ENCODE data around the gene ACOX3. TPM values are rescaled to one million over a fixed set of nuclear protein-coding genes. Genes with fewer than 3 reads are reported as not detected.

The ACOX3 gene
- total RNA-seq, 1 donor from 2014 or later = 44.1 TPM

DNA sequence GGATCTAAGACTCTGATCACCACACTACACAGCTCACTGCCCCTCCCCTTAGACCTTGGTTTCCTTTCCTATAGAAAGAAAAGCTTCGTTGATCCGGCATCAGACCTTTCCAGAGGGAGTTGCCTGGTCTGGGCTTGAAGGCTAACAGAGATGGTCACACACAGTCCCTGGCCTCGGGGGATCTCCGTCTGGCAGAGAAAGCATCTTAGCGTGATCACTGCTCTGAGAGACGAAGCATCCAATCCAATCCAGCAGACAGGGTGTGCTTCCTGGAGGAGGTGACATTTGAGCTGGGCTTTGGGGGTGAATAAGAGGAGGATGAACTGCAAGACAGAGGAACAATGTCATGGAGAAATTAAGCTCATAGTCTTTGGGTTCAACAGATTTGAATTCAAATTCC, 121.5 kb downstream of the ACOX3 start:
- Mint-ChIP-seq H3K27me3 (ENCODE audit: unreplicated experiment) (peaks cover 1% of the 10 kb centered on the region), H3K4me1 (ENCODE audit: unreplicated experiment) (no peaks in the 10 kb centered on the region)

DNA sequence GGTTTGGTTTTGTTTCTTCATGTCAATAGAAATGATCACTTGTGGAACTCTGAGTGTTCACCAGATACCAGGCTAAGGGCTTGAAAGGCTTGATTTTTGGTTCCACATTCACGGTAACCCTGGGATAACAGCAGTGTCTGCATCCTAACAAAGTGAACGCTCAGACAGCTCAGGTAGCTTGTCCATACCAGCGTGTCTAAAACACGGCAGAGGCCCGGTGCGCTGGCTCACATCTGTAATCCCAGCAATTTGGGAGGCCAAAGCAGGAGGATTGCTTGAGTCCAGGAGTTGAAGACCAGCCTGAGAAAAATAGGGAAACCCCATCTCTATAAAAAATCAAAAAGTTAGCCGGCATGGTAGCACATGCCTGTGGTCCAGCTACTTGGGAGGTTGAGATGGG, 122.0 kb downstream of the ACOX3 start:
- no peak for DNase-seq (ENCODE audit: low spot score)
- Mint-ChIP-seq H3K9me3 (ENCODE audit: unreplicated experiment) (no peaks in the 10 kb centered on the region), H3K4me3 (ENCODE audit: unreplicated experiment) (no peak overlapping the region), H3K4me1 (ENCODE audit: unreplicated experiment) (no peaks in the 10 kb centered on the region), H3K27ac (ENCODE audit: unreplicated experiment) (no peak overlapping the region), H3K36me3 (ENCODE audit: low read depth, unreplicated experiment) (no peaks in the 10 kb centered on the region), H3K27me3 (ENCODE audit: unreplicated experiment) (peaks cover 1% of the 10 kb centered on the region)
- TF ChIP-seq, protein P1, sequence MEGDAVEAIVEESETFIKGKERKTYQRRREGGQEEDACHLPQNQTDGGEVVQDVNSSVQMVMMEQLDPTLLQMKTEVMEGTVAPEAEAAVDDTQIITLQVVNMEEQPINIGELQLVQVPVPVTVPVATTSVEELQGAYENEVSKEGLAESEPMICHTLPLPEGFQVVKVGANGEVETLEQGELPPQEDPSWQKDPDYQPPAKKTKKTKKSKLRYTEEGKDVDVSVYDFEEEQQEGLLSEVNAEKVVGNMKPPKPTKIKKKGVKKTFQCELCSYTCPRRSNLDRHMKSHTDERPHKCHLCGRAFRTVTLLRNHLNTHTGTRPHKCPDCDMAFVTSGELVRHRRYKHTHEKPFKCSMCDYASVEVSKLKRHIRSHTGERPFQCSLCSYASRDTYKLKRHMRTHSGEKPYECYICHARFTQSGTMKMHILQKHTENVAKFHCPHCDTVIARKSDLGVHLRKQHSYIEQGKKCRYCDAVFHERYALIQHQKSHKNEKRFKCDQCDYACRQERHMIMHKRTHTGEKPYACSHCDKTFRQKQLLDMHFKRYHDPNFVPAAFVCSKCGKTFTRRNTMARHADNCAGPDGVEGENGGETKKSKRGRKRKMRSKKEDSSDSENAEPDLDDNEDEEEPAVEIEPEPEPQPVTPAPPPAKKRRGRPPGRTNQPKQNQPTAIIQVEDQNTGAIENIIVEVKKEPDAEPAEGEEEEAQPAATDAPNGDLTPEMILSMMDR (IDR thresholded peaks at IDR 0.05; ENCODE audit: unreplicated experiment) = no peak

More for the DNA sequence above, 121.5 kb downstream of the ACOX3 start:
- Mint-ChIP-seq H3K27ac (ENCODE audit: unreplicated experiment) (no peak overlapping the region), H3K9me3 (ENCODE audit: unreplicated experiment) (no peaks in the 10 kb centered on the region), H3K36me3 (ENCODE audit: low read depth, unreplicated experiment) (no peaks in the 10 kb centered on the region), H3K4me3 (ENCODE audit: unreplicated experiment) (no peak overlapping the region)
- no peak for DNase-seq (ENCODE audit: low spot score)
- TF ChIP-seq, protein P1 (IDR thresholded peaks at IDR 0.05; ENCODE audit: unreplicated experiment) = no peak

DNA sequence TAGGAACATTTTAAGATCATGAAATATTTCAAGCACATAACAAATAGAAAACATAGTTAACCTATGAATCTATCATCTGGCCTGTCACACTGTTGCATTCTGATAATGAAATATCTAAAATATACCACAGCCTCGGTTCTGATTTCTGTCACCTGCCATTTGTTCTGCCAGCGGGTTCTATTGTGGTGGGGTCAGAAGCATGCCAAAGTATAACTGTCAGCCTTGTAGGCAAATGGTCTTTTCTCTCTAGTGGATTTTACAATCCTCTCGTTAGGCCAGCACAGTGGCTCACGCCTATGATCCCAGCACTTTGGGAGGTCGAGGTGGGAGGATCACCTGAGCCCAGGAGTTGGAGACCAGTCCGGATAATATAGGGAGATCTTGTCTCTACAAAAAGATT, 123.0 kb downstream of the ACOX3 start:
- no peaks in the 10 kb centered on the region for H3K36me3 Mint-ChIP-seq (ENCODE audit: low read depth, unreplicated experiment)
- H3K27ac Mint-ChIP-seq (ENCODE audit: unreplicated experiment) = no peak overlapping the region
- no peak for DNase-seq (ENCODE audit: low spot score)
- H3K27me3 Mint-ChIP-seq (ENCODE audit: unreplicated experiment) = peaks cover 1% of the 10 kb centered on the region
- H3K9me3 Mint-ChIP-seq (ENCODE audit: unreplicated experiment) = no peaks in the 10 kb centered on the region
- no peak overlapping the region for H3K4me3 Mint-ChIP-seq (ENCODE audit: unreplicated experiment)
- TF ChIP-seq, protein P1 (IDR thresholded peaks at IDR 0.05; ENCODE audit: unreplicated experiment) = no peak
- no peaks in the 10 kb centered on the region for H3K4me1 Mint-ChIP-seq (ENCODE audit: unreplicated experiment)

DNA sequence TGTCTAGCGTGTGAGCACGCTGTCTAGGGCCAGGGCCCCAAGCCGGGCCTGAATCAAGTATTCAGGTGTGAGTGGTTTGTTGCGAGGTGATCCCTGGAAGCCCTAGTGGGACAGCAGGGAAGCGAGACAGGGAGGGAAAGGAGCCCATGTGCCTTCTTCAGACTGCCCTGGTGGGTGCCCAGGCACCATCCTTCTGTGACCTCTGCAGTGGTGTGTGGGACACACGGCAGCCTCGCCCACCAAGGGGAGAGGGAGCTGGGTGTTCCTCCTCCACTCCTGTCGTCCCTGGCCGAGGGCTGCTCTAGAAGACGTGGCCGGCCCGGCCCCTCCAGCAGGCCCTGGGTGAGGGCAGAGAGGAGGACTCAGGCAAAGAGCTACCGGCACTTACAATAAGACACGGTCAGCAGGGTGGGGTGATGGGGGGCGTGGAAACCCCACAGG, 123.6 kb downstream of the ACOX3 start:
- DNase-seq (ENCODE audit: low spot score) = no peak
- Mint-ChIP-seq H3K27me3 (ENCODE audit: unreplicated experiment) (peaks cover 1% of the 10 kb centered on the region), H3K36me3 (ENCODE audit: low read depth, unreplicated experiment) (no peaks in the 10 kb centered on the region), H3K27ac (ENCODE audit: unreplicated experiment) (no peak overlapping the region), H3K9me3 (ENCODE audit: unreplicated experiment) (no peaks in the 10 kb centered on the region), H3K4me3 (ENCODE audit: unreplicated experiment) (no peak overlapping the region), H3K4me1 (ENCODE audit: unreplicated experiment) (no peaks in the 10 kb centered on the region)
- TF ChIP-seq, protein P1 (IDR thresholded peaks at IDR 0.05; ENCODE audit: unreplicated experiment) = no peak

Other genes with a start within 250 kb of the ACOX3 start
- gene SH3TC1, start 241.4 kb downstream of the ACOX3 start, total RNA-seq (ENCODE audit: unreplicated experiment) = 114 TPM
- 1.7 TPM for gene HTRA3, start 171.0 kb downstream of the ACOX3 start, total RNA-seq (ENCODE audit: unreplicated experiment)
- gene TRMT44, start 54 bp upstream of the ACOX3 start, total RNA-seq (ENCODE audit: unreplicated experiment) = 38.5 TPM
- gene GPR78, start 139.7 kb upstream of the ACOX3 start, total RNA-seq (ENCODE audit: unreplicated experiment) = not detected
- 0.90 TPM for gene CPZ, start 152.0 kb upstream of the ACOX3 start, total RNA-seq (ENCODE audit: unreplicated experiment)